Lower leg skin (tissue), 4 donors: ENCODE results near the gene XPNPEP2. TPM values are rescaled to one million over a fixed set of nuclear protein-coding genes. Genes with fewer than 3 reads are reported as not detected.

Experiments used
- DNase-seq, 2 donors: peaks; one replicate each; pipeline ENCODE4 v3.0.0-alpha.2; 2019; ENCODE audit warnings: low spot score in 2 of 2
- H3K4me3 ChIP-seq: fragments of 200-600 bp; sonication (generic); 2 replicates; pipeline ENCODE4 v1.5.1; 2017; ENCODE audit warnings: mild to moderate bottlenecking, low read depth; ENCODE audit not compliant: poor library complexity, severe bottlenecking
- POLR2A ChIP-seq, 2 donors: fragments of 450-650 bp; IDR thresholded peaks; one replicate each; pipeline ENCODE4 v1.6.1; 2016 to 2017; ENCODE audit warnings: antibody characterized with exemption in 2 of 2, mild to moderate bottlenecking in 1 of 2, moderate library complexity in 1 of 2
- WGBS, 2 donors: methylation state at CpG; one replicate each; pipeline ENCODE4 v1.1.5; 2018; 5-methylcytosine and 5-hydroxymethylcytosine counted together
- intact Hi-C: fragments of 100-400 bp; cut with DNase I; formaldehyde crosslinking; loops from one replicate; pipeline ENCODE4 v1.15.0; 2023; ENCODE audit warnings: low total_unique reads
- total RNA-seq, 4 donors: library from RNA; depleted of rRNA; stranded (reverse); fragments of >200 nt; gene quantifications; one replicate each; pipeline ENCODE4 v1.1.0, GENCODE V29; 2016
- TF ChIP-seq, protein P1 (sequence below), 3 donors: fragments of 450-650 bp; IDR thresholded peaks; one replicate each; pipeline ENCODE4 v1.5.1; 2016; ENCODE audit warnings: antibody characterized with exemption in 3 of 3, mild to moderate bottlenecking in 3 of 3, moderate library complexity in 2 of 3

Gene XPNPEP2
- total RNA-seq, 4 donors from 2014 or later = 1.3 to 5.0 (median 2.2) TPM

DNA sequence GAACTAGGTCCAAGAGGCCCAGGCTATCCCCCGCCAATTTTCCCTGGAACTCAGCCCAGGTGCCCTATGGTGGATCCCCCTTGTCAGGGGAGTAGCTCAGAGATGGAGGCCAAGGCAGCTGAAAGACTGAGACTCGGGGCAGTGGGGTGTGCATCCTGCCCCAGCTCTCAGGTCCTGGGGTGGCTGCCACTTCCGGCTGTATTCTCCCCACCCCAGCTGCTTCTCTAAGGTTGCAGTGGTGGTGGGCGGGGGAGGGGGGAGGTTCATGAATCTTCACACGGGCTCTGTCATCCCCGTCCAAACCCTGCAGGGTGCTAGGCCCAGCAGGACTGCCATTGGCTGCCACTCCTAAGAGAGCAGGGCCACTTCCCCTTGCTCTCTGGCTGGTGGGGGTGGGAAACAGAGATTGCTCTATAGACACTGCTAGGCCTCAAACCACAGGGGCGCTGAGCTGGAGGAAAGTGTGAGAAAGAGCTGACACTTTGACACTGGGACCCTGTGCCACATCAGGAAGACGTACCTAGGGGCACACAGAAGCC lies 42.4 kb downstream of the XPNPEP2 start:
- TF ChIP-seq POLR2A (IDR thresholded peaks at IDR 0.05) = no peak
- TF ChIP-seq, protein P1, sequence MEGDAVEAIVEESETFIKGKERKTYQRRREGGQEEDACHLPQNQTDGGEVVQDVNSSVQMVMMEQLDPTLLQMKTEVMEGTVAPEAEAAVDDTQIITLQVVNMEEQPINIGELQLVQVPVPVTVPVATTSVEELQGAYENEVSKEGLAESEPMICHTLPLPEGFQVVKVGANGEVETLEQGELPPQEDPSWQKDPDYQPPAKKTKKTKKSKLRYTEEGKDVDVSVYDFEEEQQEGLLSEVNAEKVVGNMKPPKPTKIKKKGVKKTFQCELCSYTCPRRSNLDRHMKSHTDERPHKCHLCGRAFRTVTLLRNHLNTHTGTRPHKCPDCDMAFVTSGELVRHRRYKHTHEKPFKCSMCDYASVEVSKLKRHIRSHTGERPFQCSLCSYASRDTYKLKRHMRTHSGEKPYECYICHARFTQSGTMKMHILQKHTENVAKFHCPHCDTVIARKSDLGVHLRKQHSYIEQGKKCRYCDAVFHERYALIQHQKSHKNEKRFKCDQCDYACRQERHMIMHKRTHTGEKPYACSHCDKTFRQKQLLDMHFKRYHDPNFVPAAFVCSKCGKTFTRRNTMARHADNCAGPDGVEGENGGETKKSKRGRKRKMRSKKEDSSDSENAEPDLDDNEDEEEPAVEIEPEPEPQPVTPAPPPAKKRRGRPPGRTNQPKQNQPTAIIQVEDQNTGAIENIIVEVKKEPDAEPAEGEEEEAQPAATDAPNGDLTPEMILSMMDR (IDR thresholded peaks at IDR 0.05) = no peak
- DNase-seq = no peak
- no peak overlapping the region for H3K4me3 ChIP-seq
- intact Hi-C loops = no loop called here
- 78 to 80% methylated on average over 4 to 8 of the region's 8 CpGs for WGBS, 2 donors

DNA sequence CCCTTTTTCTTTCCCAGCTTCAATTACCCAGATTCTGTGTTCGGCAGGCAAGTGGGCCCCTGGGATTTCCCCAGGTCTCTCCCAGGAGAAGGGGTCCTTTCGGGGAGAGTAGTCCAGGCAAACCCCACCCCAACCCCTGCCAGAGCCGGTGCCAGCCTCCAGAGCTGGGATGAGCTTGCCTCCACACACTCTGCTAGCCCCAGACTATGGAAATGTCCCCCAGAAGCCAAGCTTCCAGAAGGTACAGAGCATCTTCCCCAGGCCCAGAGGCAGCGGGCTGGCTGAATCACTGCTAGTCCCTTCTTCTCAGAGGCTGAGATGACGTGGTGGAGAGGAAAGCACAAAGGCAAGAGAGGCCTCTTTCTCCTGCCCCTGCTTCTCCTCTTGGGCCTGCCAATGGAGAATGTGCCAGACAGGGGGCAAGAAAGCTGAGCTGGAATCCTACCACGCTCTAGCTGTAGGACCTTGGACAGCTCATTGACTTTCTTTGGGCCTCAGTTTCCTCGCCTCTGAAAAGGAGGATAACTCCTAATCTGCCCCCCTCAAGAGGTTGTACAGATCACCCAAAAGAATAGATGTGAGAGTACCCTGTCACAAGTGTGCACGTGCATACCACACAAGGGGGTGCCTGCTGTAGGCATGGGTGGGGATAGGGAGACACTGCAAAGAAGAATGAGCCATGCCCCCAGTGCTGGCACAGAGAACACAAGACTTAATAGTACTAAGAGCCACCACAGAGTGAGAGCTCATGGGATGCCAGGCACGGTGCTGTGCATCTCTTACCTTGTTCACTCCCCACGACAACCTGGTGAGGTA lies 43.1 kb downstream of the XPNPEP2 start:
- no peak for TF ChIP-seq POLR2A (IDR thresholded peaks at IDR 0.05)
- TF ChIP-seq, protein P1 (IDR thresholded peaks at IDR 0.05) = no peak
- WGBS, 2 donors = 73 to 94% methylated on average over 8 to 10 of the region's 10 CpGs
- intact Hi-C loops = no loop called here
- no peak for DNase-seq
- no peak overlapping the region for H3K4me3 ChIP-seq

DNA sequence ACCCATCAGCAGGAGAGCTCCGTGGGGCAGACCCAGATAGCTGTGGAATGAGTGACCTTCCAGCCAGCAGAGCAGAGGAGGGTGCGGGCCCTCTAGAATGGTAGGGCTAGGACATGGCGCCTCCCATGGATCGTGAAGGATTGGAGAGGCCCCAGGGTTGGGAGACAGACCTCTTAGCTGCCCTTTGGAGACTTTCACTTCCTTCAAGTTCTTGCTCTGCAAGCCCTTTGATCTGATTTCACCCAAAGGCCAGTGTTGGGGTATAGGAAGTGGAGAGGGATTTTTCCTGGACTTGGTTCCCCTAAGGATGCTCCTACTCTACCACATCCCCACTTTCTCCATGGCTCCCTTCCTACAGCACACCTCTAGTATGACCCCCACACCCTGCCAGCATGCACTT lies 43.9 kb downstream of the XPNPEP2 start:
- H3K4me3 ChIP-seq = no peak overlapping the region
- TF ChIP-seq, protein P1 (IDR thresholded peaks at IDR 0.05) = no peak
- TF ChIP-seq POLR2A (IDR thresholded peaks at IDR 0.05) = no peak
- DNase-seq = no peak
- 71 to 85% methylated on average over 4 of the region's 4 CpGs for WGBS, 2 donors
- intact Hi-C loops = no loop called here

DNA sequence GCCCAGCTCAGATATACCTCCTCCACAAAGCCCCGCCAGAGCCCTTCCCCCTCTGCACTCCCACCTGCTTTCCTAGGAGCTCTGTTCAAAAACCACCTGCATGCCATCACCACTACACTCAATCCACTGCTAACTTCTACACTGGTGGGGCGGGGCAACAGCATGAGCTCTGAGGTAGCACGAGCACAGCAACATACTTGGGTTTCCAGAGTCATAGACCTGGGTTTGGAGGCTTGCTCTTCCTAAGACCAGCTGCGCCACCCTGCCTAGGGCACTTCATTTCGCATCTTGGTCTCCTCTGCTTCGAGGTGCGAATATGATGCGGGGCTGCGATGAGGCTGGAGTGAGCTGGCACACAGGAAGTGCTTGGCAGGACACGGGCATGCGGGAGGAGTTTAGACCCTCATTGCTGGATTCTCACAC lies 44.5 kb downstream of the XPNPEP2 start:
- no peak for TF ChIP-seq POLR2A (IDR thresholded peaks at IDR 0.05)
- TF ChIP-seq, protein P1 (IDR thresholded peaks at IDR 0.05) = no peak
- intact Hi-C loops = no loop called here
- DNase-seq = no peak
- no peak overlapping the region for H3K4me3 ChIP-seq
- WGBS, 2 donors = 88 to 96% methylated on average over 11 of the region's 11 CpGs

DNA sequence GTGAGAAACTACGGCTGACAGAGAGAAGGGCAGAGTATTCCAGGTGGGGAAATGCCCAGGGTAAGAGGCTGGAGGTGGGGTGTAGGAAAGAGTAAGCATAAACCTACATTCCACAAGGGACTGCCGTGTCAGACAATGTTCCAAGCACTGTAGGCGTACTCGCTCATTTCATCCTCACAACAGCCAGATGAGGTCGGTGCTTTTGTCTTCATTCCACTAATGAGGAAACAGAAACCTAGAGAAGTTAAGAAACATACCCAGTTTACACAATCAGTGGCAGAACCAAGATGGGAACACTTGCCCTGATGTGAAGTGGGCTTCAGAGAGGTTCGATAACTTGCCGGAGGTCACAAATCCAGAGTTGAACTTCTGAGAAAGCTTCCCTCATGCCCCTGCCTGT lies 45.6 kb downstream of the XPNPEP2 start:
- WGBS, 2 donors = 62 to 80% methylated on average over 7 of the region's 7 CpGs
- no peak overlapping the region for H3K4me3 ChIP-seq
- intact Hi-C loops = no loop called here
- TF ChIP-seq POLR2A (IDR thresholded peaks at IDR 0.05) = no peak
- TF ChIP-seq, protein P1 (IDR thresholded peaks at IDR 0.05) = no peak
- DNase-seq = no peak
